ENCODE measurements around the gene NEAT1.
"Not testable (repeated sequence)": the region's sequence is repeated elsewhere in the genome, so short reads cannot be mapped to it uniquely, and the experiment has no call there.

NEAT1 gene

DNA sequence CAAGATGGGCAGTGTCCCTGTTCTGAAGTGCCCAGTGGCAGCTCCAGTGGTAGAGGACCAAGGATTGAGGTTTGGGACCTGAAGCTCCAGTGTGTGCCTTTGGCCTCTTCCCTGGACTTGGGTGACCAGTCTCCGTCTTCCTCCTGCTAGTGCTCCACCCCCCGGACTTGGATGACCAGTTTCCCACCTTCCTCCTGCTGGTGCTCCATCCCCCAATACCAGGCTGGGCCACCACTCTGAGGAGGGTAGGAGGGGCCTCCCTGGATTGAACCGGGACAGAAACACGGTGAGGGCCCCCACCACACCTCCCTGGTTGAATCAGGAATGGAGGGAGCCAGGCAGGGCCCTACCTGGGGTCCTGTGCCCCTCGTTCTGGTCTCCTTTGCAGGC is 10.9 kb upstream of the NEAT1 start:
- DNase-seq, result no peak

DNA sequence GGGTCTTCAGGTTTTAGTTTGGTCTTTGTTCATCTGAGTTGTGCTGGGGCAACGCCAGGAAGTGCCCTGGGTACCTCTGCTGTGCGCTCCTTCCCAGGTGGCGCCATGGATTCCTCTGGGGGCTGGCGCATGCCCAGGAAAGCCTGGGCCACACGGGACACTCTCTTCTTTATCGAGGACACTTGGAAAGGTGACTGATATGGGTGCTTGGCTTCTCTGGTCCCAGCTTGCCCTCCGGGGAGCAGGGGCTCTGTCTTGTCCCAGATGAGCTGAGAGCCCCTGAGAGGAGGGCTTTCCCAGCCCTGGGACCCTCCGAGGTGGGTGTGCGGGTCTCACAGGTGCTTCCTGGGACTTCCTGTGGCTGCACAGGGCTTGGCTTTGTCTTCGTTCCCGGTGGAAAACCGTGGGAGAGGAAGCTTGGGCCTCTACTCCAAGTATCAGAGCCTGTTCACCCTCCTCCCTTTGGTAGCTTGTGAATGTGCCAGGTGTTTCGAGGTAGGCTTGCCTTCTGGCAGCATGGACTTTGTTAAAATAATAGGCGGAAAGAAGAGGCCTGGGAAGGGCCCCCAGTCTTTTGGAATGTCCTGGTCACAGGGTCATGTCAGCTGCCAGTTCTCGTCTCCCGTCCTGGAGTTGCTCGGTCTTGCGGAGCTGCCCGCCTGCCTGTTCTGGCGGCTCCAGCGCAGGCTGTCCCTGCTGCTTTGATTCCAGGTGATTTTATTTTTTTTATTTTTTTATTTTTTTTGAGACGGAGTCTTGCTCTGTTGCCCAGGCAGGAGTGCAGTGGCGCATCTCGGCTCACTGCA is 10.1 kb upstream of the NEAT1 start:
- no peak for DNase-seq

DNA sequence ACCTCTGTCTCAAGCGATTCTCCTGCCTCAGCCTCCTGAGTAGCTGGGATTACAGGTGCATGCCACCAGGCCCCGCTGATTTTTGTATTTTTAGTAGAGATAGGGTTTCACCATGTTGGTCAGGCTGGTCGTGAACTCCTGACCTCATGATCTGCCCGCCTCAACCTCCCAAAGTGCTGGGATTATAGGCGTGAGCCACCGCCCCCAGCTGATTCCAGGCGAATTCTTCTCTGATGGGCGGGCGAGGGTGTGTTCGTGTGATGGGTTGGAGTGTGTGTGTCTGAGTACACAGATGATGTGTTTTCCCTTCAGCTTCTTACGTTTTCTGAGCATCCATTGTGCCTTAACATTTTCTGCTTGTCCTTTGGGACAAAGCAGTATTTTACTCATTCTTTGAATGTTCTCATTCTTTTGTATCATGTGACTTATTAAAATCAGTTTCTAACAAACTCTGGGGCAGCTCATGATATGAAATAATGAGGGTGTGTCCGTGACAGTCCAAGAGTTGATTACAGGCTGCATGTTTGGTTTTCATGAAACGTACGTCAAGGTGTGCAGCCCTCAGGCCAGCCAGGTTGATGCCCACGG is 9.4 kb upstream of the NEAT1 start:
- not testable (repeated sequence) for DNase-seq

DNA sequence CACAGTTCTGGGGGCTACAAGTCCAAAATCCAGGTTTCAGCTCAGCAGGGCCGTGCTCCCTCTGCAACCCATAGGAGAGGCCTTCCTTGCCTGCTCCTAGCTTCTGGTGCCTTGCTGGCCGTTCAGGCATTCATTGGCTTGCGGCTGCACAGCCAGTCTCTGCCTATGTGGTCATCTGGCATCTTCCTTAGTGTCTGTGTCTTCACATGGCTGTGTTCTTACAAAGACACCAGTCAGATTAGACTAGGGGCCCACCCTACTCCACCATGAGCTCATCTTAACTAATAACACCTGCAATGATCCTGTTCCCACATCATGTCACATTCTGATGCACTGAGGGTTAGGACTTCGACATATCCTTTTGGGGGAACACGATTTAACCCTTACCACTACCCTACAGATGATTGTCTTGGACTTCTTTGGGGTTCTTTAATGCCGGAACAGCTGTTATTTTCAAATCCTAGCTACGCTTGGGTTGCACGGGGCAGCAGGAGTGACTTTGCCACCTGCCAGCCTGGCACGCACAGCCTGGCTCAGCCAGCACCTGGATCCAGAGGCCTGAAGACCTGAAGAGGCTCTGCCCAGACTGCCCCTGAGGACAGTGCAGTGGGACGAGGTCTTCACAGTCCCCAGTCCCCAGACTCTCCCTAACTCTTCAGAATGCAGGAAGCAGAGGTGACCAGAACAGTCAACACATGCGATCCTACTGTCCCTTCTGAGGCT is 7.7 kb upstream of the NEAT1 start:
- DNase-seq, result no peak

DNA sequence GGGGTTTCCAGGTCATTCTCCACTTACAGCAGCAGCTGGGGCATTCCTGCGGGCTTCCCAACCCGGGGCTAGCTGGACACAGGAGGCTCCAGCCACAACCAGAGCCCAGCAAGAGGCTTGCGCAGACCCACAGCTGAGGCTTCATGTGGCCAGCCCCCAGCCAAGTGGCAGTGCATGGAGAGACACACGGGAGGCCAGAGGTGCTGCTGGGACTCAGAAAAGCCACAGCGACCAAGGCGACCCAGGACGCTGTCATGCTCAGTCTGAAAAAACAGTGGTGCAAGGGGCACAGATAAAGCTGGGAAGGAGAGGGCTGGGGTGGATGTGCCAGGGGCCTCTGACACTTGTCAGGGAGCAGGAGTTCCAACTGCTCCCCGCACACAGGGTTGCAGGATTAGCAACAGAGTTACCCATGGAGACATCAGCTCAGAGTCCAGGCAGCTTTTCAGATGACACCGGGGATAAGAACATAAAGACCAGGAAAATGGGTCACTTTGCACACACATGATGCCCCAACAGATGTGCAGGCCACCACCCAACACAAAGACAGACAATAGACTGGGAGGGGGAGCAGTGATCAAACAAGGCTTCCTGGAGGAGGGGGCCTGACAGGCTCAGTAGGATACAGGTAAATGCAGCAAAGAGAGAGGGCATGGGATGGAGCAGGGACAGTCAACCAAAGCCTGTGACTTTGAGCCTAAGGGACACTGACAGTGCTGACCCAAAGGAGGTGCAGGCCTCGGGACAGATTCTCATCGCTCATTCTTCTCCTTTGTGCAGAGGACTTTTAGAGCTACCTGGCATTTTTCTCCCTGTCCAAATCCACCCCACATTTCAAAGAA is 6.9 kb upstream of the NEAT1 start:
- DNase-seq, result no peak

DNA sequence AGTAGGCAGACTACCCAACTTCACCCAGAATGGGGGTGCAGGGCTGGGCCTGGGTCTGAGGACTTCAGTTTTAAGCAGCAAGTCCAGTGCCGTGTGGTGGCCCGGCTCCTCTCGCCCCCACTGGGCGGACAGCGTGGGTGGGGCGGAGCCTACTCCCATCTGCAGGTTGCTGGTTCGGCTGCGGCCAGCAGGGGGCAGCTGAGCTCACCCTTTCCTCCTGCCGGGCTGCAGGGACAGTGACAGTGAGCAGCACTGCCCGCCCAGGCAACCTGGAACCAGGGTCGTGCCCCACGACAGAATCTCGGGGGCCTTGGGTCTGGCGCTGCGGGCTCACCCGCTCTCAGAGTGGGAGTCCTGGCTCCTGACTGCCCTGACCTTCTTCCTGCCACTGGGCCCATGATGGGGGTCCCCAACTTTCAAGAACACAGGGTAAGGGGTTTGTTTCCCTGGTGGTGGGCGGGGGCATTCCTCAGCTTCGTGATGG is 6.2 kb upstream of the NEAT1 start:
- peak; percentile 71 for DNase-seq

DNA sequence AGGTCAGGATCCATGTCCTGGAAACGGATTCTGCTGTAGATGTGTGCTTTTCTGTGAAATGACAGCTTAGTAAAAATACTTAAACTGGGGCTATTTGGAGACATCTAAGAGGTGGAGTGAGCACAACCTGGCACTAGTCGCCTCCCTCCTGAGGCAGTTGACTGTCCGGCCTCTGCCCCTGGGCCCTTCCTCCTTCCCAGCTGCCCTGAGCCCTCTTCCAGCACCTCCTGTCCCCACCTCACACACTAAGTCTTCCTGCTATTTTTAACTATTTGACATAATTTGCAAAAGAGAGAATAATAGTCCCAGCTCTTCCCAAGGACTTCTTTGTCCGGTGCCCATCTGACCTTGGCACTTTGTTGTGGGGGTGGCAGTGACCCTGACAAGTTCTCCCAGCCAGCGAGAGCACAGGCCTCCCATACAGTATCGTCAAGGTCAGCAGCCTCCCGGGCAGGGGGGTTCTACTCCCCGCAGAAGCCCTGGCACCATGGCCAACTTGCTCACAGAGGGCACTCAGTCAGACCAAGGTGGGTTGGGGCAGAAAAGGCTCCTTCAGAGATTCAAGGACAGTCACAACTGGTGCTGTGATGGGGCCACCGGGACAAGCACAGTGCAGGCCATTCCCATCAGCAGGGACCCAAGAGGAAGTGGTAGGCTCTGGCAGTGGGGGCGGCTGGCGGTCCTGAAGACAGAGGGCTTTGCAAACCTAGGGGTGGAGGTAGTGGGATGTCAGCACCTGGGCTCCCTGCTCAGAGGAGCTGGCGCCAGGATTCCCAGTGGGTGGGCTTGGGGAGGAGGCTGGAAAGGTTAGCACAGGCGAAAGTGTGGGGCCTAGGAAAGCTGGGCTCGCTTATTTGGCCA is 5.5 kb upstream of the NEAT1 start:
- DNase-seq, result no peak

DNA sequence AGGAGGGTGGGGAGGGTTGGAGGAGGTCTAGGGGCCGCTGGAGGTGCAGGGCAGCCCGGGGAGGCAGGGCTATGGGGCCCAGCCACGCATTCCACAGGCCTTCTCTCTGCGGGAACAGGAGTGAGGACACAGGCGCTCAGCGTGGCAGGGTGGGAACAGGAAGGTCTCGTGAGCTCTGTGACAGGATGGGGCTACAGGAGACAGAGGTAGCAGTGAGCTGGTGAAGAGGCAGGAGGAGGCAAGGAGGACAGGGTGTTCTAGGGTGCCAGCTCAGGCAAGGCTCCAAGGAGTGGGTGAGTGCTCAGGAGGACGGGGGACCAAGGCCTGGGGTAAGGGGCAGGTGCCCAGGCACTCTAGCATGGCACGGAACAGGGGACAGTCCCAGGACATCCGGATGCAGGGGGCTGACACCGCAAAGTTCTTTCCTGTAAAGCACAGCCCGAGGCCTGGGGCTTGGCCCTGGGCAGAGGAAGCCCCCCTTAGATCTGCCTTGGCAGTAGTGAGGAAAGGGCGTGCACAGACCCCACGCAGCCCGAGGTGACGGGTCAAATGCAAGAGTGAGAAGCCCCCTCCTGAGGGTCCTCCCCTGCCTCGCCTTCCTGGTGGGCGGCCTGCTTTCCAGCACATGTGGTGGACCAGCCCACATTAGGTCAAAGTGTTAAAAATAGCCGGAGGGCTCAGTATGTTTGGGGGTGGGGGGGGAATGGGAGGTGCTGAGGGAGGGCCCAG is 4.7 kb upstream of the NEAT1 start:
- no peak for DNase-seq

DNA sequence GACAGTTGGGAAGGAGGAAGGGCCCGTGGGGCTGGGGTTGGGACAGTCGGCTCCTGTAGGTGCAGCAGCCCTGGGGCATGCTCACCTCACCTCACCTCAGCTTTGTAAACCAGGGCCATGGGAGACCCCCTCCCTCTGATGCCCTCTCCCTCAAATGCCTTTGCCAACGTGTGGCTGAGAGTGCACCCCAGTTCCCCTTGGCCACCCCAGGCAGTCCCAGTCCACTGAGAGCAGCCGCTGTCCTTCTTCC is 4.2 kb upstream of the NEAT1 start:
- no peak for DNase-seq

DNA sequence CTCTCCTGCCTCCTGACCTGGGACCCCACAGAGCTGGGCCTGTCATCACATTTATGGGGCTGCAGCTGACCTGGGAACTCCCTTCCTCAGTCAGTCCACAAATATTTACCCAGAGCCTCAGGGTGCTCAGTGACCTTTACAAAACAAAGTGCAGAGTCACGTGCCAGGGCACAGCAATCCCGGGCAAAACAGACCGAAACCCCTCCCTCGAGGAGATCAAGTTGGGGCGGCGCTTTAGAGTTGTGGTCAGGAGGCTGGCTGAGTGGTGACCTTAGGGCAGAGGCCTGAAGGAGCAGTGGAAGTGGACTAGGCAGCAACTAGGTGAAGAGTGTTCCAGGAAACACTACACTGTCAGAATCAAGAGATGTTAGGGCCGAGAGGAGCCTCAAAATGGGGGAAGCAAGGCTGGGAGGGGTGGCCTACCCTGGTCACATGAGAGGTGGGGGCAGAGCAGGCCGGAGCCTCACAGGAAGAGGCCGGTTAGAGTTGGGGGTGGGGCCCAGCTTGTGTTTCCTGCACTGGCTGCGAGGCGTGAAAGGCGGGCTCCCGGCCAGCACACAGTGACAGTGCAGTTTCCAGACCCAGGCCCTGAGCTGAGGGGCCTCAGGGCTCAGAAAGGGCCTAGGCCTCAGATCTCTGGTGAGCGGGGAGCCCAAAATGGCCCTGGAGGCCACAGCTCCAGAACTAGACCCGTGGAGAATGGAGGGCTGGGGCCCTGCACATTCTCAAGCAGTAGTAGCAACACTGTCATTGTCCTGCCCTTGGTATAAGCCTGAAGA is 3.7 kb upstream of the NEAT1 start:
- peak; percentile 96 to 99 for DNase-seq

DNA sequence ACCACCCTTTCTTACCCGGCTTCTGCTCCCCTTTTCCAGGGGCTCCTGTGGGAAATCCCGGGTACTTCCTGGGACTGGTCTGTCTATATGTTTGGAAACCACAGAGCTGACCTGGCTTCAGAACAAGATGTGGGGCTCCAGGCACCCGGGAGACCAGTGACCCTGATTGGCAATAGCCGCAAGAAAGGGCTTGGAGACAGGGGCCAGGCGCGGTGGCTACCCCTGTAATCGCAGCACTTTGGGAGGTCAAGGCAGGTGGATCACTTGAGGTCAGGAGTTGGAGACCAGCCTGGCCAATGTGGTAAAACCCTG is 3.2 kb upstream of the NEAT1 start:
- DNase-seq, result no peak

DNA sequence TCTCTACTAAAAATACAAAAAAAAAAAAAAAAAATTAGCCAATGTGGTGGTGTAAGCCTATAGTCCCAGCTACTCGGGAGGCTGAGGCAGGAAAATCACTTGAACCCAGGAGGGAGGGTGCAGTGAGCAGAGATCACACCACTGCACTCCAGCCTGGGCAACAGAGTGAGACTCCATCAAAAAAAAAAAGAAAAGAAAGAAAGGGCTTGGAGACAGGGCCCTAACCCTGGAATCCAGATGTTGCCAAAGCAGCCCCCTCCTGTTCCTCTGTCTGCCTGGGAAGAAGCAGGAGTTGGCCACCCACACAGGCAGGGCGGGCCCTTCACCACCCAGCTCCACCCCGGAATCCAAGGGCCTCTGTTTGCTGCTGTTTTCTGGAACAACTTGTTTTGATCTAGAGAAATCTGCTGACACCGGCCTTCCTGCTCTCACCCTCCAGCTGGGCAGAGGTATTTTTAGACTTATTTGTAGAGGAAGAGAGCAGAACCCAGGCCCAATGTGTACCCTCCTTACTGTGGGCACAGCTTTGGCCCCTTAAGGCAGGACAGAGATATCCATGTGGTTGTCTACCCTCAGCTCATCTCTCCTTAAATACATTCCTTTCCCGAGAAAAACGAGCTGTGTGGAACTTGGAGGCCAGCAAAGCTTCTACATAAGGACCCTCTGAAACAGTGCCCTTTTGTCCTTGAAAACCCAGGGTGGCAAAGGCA is 2.7 kb upstream of the NEAT1 start:
- DNase-seq, result peak; percentile 57 to 61

DNA sequence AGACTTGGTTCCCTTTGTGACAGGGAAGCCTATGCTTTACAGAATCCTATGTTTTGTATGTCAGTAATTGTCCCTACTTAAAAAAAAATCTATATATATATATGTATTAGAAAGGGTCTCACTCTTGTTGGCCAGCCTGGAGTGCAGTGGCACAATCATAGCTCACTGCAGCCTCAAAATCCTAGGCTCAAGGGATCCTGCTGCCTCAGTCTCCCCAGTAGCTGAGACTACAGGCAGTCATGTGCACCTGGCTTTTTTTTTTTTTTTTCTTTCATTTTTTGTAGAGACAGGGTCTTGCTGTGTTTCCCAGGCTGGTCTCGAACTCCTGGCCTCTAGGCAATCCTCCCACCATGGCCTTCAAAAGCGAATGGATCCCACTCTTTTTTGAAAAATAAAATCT is 2.1 kb upstream of the NEAT1 start:
- no peak for DNase-seq

DNA sequence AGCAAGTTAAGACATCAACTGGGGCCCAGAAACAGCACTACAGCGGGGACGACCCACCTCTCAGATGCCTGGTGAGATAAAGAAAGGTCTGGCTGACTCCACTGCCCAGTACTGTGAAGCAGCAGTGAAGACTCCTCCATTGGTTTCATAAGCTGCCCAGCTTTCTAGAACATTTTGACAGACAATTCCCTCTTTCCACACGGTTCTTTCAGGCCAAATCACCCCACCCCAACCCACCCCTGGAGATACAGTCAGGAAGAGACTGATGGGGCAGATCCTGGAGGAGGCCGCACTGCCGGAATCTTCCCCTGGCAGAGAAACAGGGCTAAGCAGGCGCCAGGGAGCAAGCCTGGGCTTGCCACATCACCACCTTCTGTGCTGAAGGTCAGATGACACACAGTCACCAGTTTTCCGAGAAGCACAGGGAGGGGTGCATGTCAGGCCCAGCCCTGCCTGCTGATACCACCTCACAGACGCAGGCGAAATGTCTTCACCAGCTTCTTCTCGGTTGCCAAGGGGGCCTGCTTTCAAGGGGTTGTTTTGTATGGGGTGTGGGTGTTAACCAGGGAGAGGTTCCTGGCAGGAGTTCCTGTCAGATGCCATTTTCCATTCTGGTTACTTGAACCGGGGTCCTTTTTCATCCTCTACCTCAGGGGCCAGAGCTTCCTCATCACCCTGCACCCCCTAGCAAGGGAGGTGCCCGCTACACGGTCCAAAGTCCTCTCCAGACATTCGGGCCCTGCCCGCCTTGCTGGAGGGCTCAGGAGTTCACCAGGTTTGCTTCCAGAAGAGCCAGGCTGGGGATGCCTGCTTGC is 1.4 kb upstream of the NEAT1 start:
- peak; percentile 79 to 88 for DNase-seq

DNA sequence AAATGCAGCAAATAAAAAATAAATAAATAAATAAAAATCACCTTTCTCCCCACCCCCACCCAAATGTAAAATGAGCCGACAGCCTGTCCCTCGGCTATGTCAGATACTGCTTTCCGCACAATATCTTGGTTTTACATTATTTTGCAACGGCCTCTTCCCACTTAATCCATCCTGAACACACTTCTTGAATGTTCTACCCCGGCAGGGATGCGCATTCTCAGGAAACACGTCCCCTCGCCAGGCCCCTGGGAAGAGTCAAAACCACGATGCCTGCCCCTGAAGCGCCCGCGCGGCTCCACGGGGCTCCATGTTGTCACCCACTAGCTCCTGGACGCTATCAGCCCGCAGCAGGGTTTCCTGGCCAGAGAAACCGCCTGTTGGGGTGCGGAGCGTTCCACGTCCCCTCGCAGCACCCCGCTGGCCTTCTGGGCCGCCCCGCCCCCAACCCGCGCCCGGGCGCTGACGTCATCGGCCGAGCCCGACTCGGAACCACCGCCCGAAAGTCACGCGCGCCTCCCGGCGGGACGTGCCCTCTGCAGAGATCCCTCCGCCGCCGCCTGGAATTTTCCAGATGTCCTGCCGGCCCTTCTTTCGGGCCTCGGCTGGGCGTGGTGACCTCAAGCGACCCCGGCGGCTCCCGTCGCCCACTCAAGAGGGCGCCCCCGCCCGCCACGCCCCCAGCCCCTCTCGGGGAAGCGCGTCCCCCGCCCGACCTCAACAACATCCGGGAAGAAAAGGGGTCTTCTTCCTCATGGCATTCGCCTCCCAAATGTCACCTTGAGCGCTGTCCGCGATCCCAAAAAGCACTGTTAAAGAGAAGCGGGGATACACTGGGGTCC is 585 bp upstream of the NEAT1 start:
- DNase-seq, result peak; percentile 72 to 76

DNA sequence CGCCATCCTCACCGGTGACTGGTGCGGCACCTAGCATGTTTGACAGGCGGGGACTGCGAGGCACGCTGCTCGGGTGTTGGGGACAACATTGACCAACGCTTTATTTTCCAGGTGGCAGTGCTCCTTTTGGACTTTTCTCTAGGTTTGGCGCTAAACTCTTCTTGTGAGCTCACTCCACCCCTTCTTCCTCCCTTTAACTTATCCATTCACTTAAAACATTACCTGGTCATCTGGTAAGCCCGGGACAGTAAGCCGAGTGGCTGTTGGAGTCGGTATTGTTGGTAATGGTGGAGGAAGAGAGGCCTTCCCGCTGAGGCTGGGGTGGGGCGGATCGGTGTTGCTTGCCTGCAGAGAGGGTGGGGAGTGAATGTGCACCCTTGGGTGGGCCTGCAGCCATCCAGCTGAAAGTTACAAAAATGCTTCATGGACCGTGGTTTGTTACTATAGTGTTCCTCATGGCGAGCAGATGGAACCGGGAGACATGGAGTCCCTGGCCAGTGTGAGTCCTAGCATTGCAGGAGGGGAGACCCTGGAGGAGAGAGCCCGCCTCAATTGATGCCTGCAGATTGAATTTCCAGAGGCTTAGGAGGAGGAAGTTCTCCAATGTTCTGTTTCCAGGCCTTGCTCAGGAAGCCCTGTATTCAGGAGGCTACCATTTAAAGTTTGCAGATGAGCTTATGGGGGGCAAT is 1.1 kb downstream of the NEAT1 start:
- peak in 1 of 2 experiments; percentile 32 for DNase-seq

DNA sequence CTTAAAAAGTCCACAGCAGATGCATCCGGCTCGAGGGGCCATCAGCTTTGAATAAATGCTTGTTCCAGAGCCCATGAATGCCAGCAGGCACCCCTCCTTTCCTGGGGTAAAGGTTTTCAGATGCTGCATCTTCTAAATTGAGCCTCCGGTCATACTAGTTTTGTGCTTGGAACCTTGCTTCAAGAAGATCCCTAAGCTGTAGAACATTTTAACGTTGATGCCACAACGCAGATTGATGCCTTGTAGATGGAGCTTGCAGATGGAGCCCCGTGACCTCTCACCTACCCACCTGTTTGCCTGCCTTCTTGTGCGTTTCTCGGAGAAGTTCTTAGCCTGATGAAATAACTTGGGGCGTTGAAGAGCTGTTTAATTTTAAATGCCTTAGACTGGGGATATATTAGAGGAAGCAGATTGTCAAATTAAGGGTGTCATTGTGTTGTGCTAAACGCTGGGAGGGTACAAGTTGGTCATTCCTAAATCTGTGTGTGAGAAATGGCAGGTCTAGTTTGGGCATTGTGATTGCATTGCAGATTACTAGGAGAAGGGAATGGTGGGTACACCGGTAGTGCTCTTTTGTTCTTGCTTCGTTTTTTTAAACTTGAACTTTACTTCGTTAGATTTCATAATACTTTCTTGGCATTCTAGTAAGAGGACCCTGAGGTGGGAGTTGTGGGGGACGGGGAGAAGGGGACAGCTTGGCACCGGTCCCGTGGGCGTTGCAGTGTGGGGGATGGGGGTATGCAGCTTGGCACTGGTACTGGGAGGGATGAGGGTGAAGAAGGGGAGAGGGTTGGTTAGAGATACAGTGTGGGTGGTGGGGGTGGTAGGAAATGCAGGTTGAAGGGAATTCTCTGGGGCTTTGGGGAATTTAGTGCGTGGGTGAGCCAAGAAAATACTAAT is 1.9 kb downstream of the NEAT1 start:
- DNase-seq, result peak; percentile 40 to 41

All from AML-193 (cell line).